ENCODE measurements around the gene SP110.

DNA sequence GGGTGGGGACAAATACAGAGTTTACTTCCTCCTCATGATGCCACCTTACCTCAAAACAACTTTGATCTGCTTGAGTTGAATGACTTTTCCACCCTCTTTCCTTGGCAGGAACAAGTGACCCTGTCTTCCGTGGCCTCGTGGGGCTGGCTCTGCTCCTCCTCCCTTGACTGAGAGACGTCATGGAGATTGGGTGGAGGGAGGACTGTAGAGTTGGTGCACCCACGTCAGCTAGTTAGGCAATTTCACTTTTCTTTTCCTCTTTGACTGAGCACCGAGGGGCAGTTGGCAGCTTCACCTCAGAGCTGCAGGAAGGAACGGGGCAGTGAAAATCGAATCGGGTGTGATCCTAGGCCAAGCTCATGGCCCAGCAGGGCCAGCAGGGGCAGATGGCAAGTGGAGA lies 5.7 kb upstream of the SP110 start, which contains the start of gene SP140:
- no peak for TF ChIP-seq RFX5 (IDR thresholded peaks at IDR 0.05; ENCODE audit: low read depth, low read length)
- TF ChIP-seq CTCF (conservative IDR thresholded peaks at IDR 0.05; ENCODE audit: low read depth, low read length): no peak
